ENCODE measurements around the gene CCDC43. TPM values are rescaled to one million over a fixed set of nuclear protein-coding genes. Genes with fewer than 3 reads are reported as not detected.
"Not testable (repeated sequence)": the region's sequence is repeated elsewhere in the genome, so short reads cannot be mapped to it uniquely, and the experiment has no call there.

The CCDC43 gene
- total and polyA plus RNA-seq, 12 donors, result 10.6 to 42.0 (median 18.2) TPM

- intact Hi-C loops (cut with DNase I), result no loop called here
- no peaks in the 10 kb centered on the region for H3K27me3 ChIP-seq
- WGBS, 4 donors, result 0 to 1% (median 0%) methylated on average over 52 of the region's 52 CpGs
- H3K27ac ChIP-seq, result peak within 1 kb of the TSS in 3 of 5 donors; percentile 18 to 66 (median 50)
- TF ChIP-seq CTCF (IDR thresholded peaks at IDR 0.05) (peak in 1 of 6 experiments; percentile 25), POLR2A (IDR thresholded peaks at IDR 0.05) (peak in 1 of 2 donors; percentile 23)
- peak within 1 kb of the TSS; percentile 20 to 74 (median 62) for H3K4me3 ChIP-seq
- peak; percentile 75 to 91 (median 84) for DNase-seq
- peaks cover 7 to 12% of the 10 kb centered on the region in 2 donors for H3K4me1 ChIP-seq (replicated peaks in 1 of 2)
- no peaks in the 10 kb centered on the region for H3K9me3 ChIP-seq (replicated peaks in 1 of 3)
- H3K36me3 ChIP-seq (replicated peaks in 1 of 2), result no peaks in the 10 kb centered on the region
These were observed 19.1 kb upstream of the CCDC43 start, which contains the start of gene DBF4B for GRCh38 chr17:44708401-44709263. Gene DBF4B, plus strand, starts transcription at chr17:44708665. Its CDS starts 156 bp downstream, at chr17:44708821.

GRCh38 chr17:44707755-44708400, 18.3 kb upstream of the CCDC43 start:
- no peaks in the 10 kb centered on the region for H3K27me3 ChIP-seq
- H3K4me3 ChIP-seq, result peak overlapping the region in 3 of 4 donors; percentile 20 to 68 (median 55)
- H3K36me3 ChIP-seq (replicated peaks in 1 of 2), result no peaks in the 10 kb centered on the region
- peaks cover 7 to 12% of the 10 kb centered on the region in 2 donors for H3K4me1 ChIP-seq (replicated peaks in 1 of 2)
- no peak for DNase-seq
- TF ChIP-seq POLR2A (IDR thresholded peaks at IDR 0.05) (no peak), CTCF (IDR thresholded peaks at IDR 0.05) (no peak)
- H3K27ac ChIP-seq, result peak overlapping the region in 3 of 5 donors; percentile 18 to 66 (median 50)
- 30 to 41% (median 36%) methylated on average over 4 of the region's 4 CpGs for WGBS, 4 donors
- intact Hi-C loops (cut with DNase I), result no loop called here
- no peaks in the 10 kb centered on the region for H3K9me3 ChIP-seq (replicated peaks in 1 of 3)

- H3K4me1 ChIP-seq (replicated peaks in 1 of 2); H3K4me3 ChIP-seq; H3K36me3 ChIP-seq (replicated peaks in 1 of 2); H3K9me3 ChIP-seq (replicated peaks in 1 of 3); H3K27me3 ChIP-seq; H3K27ac ChIP-seq; intact Hi-C loops (cut with DNase I); DNase-seq: not testable (repeated sequence)
- 73 to 84% (median 82%) methylated on average over 10 of the region's 10 CpGs for WGBS, 4 donors
These were observed 10.7 kb upstream of the CCDC43 start for GRCh38 chr17:44700288-44700687.

- Histone ChIP-seq H3K4me1 (replicated peaks in 1 of 2) (peaks cover 6 to 12% of the 10 kb centered on the region in 2 donors), H3K27me3 (no peaks in the 10 kb centered on the region), H3K36me3 (replicated peaks in 1 of 2) (no peaks in the 10 kb centered on the region), H3K9me3 (replicated peaks in 1 of 3) (no peaks in the 10 kb centered on the region), H3K4me3 (no peak overlapping the region), H3K27ac (no peak overlapping the region)
- intact Hi-C loops (cut with DNase I), result no loop called here
- no peak for DNase-seq
- TF ChIP-seq POLR2A (IDR thresholded peaks at IDR 0.05) (no peak), CTCF (IDR thresholded peaks at IDR 0.05) (no peak)
- 68 to 75% (median 74%) methylated on average over 11 of the region's 11 CpGs for WGBS, 4 donors
These were observed 4.0 kb upstream of the CCDC43 start for GRCh38 chr17:44693609-44694008.

GRCh38 chr17:44690746-44691306, 1.2 kb upstream of the CCDC43 start:
- Histone ChIP-seq H3K4me1 (replicated peaks in 1 of 2) (peaks cover 6 to 18% of the 10 kb centered on the region in 2 donors), H3K4me3 (peak overlapping the region in 1 of 4 donors; percentile 84)
- H3K27ac ChIP-seq; H3K9me3 ChIP-seq (replicated peaks in 1 of 3); H3K36me3 ChIP-seq (replicated peaks in 1 of 2); H3K27me3 ChIP-seq; intact Hi-C loops (cut with DNase I): not testable (repeated sequence)
- WGBS, 4 donors, result 82 to 89% (median 86%) methylated on average over 21 of the region's 21 CpGs
- DNase-seq, result peak in 2 of 7 donors; percentile 7 to 13
